ENCODE results near the gene ADGRA1.

DNA sequence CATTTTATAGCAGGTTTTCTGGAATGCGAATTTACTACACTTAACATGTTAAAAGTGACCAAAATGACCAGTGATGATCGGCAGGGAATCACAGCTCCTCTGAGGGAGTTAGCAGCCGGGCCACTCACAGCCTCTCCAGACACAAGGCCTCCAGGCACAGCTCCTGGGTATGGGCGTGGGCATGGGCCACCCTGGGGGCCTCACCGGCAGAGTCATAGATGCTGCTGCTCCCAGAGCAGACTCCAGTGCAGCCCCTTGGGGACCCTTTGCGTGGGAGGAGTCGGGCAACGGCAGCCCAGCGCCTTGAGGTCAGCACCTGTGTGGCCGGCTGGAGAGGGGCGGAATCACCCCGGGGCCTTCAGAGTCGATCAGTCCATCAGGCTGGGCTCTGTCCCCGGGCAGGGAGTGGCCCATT lies 80.9 kb downstream of the ADGRA1 start:
- TF ChIP-seq, protein P1, sequence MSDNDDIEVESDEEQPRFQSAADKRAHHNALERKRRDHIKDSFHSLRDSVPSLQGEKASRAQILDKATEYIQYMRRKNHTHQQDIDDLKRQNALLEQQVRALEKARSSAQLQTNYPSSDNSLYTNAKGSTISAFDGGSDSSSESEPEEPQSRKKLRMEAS (IDR thresholded peaks at IDR 0.05): no peak
- TF ChIP-seq, protein P2, sequence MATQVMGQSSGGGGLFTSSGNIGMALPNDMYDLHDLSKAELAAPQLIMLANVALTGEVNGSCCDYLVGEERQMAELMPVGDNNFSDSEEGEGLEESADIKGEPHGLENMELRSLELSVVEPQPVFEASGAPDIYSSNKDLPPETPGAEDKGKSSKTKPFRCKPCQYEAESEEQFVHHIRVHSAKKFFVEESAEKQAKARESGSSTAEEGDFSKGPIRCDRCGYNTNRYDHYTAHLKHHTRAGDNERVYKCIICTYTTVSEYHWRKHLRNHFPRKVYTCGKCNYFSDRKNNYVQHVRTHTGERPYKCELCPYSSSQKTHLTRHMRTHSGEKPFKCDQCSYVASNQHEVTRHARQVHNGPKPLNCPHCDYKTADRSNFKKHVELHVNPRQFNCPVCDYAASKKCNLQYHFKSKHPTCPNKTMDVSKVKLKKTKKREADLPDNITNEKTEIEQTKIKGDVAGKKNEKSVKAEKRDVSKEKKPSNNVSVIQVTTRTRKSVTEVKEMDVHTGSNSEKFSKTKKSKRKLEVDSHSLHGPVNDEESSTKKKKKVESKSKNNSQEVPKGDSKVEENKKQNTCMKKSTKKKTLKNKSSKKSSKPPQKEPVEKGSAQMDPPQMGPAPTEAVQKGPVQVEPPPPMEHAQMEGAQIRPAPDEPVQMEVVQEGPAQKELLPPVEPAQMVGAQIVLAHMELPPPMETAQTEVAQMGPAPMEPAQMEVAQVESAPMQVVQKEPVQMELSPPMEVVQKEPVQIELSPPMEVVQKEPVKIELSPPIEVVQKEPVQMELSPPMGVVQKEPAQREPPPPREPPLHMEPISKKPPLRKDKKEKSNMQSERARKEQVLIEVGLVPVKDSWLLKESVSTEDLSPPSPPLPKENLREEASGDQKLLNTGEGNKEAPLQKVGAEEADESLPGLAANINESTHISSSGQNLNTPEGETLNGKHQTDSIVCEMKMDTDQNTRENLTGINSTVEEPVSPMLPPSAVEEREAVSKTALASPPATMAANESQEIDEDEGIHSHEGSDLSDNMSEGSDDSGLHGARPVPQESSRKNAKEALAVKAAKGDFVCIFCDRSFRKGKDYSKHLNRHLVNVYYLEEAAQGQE (IDR thresholded peaks at IDR 0.05; ENCODE audit: low read depth): no peak
- TF ChIP-seq TEAD4 (IDR thresholded peaks at IDR 0.05): no peak
- no peak for TF ChIP-seq RAD21 (IDR thresholded peaks at IDR 0.05; ENCODE audit: low read depth)
- TF ChIP-seq ZBTB7A (IDR thresholded peaks at IDR 0.05; ENCODE audit: low read depth): no peak
- TF ChIP-seq TAF1 (IDR thresholded peaks at IDR 0.05; ENCODE audit: low read depth): no peak
- TF ChIP-seq FOXM1 (IDR thresholded peaks at IDR 0.05; ENCODE audit: borderline replicate concordance, low read depth): no peak
- no peak for TF ChIP-seq EP300 (IDR thresholded peaks at IDR 0.05; ENCODE audit: borderline replicate concordance)
- no peak for TF ChIP-seq YY1 (IDR thresholded peaks at IDR 0.05; ENCODE audit: low read depth)
- TF ChIP-seq CREB1 (IDR thresholded peaks at IDR 0.05; ENCODE audit: low read depth): no peak
- no peak for TF ChIP-seq EGR1 (IDR thresholded peaks at IDR 0.05)
- TF ChIP-seq TCF12 (IDR thresholded peaks at IDR 0.05; ENCODE audit: low read depth): no peak
- no peak for TF ChIP-seq CEBPB (IDR thresholded peaks at IDR 0.05)
